HFF-Myc (cell line): ENCODE data around the gene CBX2.

Experiments
- DNase-seq: peaks from one replicate; pipeline ENCODE4 v3.0.0-alpha.2; 2011; ENCODE audit warnings: low read depth; ENCODE audit errors: extremely low read depth
- H3K4me3 ChIP-seq: replicated peaks from 2 replicates; pipeline ENCODE4 v1.5.1; 2011; ENCODE audit warnings: low read depth, mild to moderate bottlenecking, control low read depth, low read length
- TF ChIP-seq, protein P1 (sequence below): IDR thresholded peaks from 2 replicates; pipeline ENCODE4 v1.5.1; 2012; ENCODE audit warnings: mild to moderate bottlenecking, low read depth, low read length, control low read depth; ENCODE audit errors: missing control alignments

CBX2 gene

DNA sequence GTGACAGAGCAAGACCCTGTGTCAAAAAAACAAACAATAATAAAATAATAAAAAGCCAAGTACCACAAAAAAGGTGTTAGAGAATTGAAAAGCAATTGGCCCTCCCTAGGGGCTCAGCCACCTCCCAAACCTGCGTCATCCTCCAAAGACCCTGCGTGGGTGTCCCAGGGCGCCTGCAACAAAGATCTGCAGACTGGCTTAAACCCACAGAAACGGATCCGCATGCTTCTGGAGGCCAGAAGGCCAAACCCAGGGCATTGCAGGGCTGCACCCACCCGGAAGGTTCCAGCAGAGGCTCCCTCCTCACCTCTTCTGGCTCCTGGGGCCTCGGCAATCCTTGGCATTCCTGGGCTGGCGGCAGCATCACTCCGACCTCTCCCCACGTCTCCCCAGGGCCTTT lies 45.7 kb upstream of the CBX2 start:
- TF ChIP-seq, protein P1, sequence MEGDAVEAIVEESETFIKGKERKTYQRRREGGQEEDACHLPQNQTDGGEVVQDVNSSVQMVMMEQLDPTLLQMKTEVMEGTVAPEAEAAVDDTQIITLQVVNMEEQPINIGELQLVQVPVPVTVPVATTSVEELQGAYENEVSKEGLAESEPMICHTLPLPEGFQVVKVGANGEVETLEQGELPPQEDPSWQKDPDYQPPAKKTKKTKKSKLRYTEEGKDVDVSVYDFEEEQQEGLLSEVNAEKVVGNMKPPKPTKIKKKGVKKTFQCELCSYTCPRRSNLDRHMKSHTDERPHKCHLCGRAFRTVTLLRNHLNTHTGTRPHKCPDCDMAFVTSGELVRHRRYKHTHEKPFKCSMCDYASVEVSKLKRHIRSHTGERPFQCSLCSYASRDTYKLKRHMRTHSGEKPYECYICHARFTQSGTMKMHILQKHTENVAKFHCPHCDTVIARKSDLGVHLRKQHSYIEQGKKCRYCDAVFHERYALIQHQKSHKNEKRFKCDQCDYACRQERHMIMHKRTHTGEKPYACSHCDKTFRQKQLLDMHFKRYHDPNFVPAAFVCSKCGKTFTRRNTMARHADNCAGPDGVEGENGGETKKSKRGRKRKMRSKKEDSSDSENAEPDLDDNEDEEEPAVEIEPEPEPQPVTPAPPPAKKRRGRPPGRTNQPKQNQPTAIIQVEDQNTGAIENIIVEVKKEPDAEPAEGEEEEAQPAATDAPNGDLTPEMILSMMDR, result no peak
- H3K4me3 ChIP-seq, result no peak overlapping the region
- no peak for DNase-seq

DNA sequence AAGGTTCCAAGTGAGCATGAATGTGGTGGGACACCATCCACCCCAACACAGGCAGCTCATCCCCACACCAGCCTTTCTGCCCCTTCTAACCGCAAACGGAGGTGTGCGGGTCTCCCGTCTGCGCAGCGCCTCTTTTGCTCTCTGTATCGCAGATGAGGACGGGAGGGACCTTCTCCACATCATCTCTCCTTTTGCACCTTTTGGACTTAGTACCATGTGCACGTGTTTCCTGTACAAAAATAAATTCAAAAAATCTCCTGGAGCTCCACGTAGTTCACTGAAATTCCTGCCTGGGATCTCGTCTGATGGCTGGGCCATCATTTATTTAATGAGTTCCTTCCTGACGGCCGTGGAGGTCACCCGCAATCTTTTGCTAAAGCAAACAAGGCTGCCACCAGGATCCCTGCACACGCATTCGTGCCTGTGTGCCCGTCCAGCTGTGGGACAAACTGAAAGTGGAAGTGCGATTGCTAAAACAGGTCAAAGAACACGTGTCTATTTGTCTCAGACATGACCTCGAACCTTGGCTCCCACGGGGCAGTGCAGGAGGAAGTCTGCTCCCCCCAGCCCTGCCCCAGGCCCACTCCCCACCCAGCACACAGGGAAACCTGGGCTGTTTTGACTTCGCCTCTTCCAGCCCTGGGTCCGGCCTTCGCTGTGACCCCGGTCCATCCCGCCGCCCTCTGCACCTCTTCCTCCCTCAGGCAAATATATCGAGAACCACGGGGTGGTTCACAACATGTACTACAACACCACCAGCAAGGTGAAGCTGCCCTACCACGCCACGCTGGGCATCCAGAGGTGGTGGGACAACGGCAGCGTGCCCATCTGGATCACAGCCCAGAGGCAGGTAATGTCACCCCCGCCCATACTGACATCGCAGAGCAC lies 44.9 kb upstream of the CBX2 start:
- TF ChIP-seq, protein P1, result no peak
- no peak overlapping the region for H3K4me3 ChIP-seq
- no peak for DNase-seq

DNA sequence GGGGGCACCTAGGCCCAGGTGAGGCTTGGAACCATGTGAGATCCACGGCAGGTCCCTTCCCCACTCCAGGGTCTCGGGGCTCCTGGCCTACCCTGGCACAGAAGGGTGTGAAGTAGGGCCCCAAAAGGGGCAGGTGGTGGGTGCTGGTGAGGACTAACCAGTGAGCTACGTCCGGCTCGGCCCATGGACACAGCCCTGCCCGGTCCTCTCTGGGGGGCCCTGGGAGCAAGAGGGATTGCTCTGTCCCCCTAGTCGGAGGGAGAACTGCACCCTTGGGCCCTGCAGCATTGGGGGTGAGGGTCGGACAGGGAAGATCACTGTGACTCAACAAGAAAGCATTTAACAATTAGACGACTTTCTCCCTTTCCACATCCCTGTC lies 44.3 kb upstream of the CBX2 start:
- no peak overlapping the region for H3K4me3 ChIP-seq
- TF ChIP-seq, protein P1, result no peak
- no peak for DNase-seq

GRCh38 chr17:79735096-79735495 lies 42.9 kb upstream of the CBX2 start:
- TF ChIP-seq, protein P1, result no peak
- no peak for DNase-seq
- no peak overlapping the region for H3K4me3 ChIP-seq

DNA sequence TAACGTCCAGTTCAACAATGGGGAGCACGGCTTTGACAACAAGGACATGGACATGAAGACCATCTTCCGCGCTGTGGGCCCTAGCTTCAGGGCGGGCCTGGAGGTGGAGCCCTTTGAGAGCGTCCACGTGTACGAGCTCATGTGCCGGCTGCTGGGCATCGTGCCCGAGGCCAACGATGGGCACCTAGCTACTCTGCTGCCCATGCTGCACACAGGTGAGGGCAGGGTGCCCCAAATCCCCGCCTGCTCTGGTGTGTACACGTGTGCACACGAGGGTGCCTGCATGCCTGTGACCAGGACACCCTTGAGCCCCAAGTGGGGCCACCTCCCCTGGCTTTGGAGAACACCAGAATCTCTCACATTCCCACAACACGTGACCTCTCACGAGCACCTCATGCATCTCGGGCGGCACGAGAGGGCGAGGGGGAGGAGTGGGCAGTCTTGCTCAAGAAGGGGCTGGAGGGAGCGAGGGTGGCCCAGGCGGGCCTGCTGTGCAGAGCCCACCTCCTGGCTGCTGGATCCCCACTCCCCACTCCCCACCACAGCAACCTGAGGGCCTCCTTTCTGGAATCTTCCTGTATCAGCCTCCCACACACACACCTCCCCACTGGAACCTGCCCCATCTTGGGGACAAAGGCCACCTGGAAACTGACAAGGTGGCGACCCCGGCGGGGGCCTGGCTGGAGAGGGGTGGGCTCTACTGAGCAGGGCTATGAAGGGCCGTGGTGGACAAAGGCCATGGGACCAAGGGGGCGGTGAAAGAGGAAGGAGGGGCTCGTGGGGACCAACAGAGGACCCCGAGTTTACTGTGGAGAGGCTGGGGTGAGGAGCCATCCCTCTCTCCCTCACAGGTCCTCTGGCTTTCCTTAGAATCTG lies 40.7 kb upstream of the CBX2 start:
- TF ChIP-seq, protein P1, result no peak
- H3K4me3 ChIP-seq, result no peak overlapping the region
- no peak for DNase-seq

GRCh38 chr17:79737922-79738578 lies 39.9 kb upstream of the CBX2 start:
- no peak overlapping the region for H3K4me3 ChIP-seq
- TF ChIP-seq, protein P1, result no peak
- DNase-seq, result no peak
